K562 (cell line): ENCODE data around the gene RHBDD1. TPM values are rescaled to one million over a fixed set of nuclear protein-coding genes. Genes with fewer than 3 reads are reported as not detected.

Source experiments
- ARID1B ChIP-seq: fragments of 450-650 bp; IDR thresholded peaks from 2 replicates; pipeline ENCODE4 v1.6.1; 2016; ENCODE audit warnings: antibody characterized with exemption, mild to moderate bottlenecking, inconsistent platforms
- CBX3 ChIP-seq, 2 experiments: IDR thresholded peaks; 1 replicate in 1 of 2; 2 replicates in 1 of 2; pipeline ENCODE4 v1.6.1; 2012; ENCODE audit warnings: inconsistent platforms in 2 of 2, low read length in 2 of 2, borderline replicate concordance in 1 of 2, control low read depth in 1 of 2
- CCAR2 ChIP-seq: fragments of 200-400 bp; formaldehyde crosslinking; IDR thresholded peaks from 2 replicates; pipeline ENCODE4 v1.6.1; 2017; ENCODE audit warnings: mild to moderate bottlenecking, low read depth, low read length
- DMBX1 ChIP-seq: fragments of 250-450 bp; sonication (Bioruptor Pico); IDR thresholded peaks from 2 replicates; pipeline ENCODE4 v1.8.0; 2022; ENCODE audit warnings: inconsistent platforms, mild to moderate bottlenecking, moderate library complexity, borderline replicate concordance
- EP300 ChIP-seq: IDR thresholded peaks from 2 replicates; pipeline ENCODE4 v1.6.1; 2012; ENCODE audit warnings: low read length, improper control_type of control experiment
- JUND ChIP-seq, 2 experiments: IDR thresholded peaks; 2 replicates in 1 of 2; 3 replicates in 1 of 2; pipeline ENCODE4 v1.6.1; 2011; ENCODE audit warnings: borderline replicate concordance in 2 of 2, low read depth in 2 of 2, low read length in 2 of 2, improper control_type of control experiment in 1 of 2, missing biosample characterization in 1 of 2, missing genetic modification characterization in 1 of 2, missing genetic modification reagents in 1 of 2
- MCM7 ChIP-seq, 2 experiments: fragments of 450-650 bp; IDR thresholded peaks; 2 replicates each; pipeline ENCODE4 v1.6.1; 2016 to 2018
- NBN ChIP-seq: fragments of 450-650 bp; IDR thresholded peaks from 2 replicates; pipeline ENCODE4 v1.6.1; 2016; ENCODE audit warnings: low read depth, mild to moderate bottlenecking
- NFE2 ChIP-seq: IDR thresholded peaks from 2 replicates; pipeline ENCODE4 v1.6.1; 2014; ENCODE audit warnings: antibody characterized with exemption, low read depth
- NRF1 ChIP-seq, 2 experiments: fragments of 450-650 bp; IDR thresholded peaks in 1 of 2; conservative IDR thresholded peaks in 1 of 2; 2 replicates each; pipeline ENCODE4 v1.6.1; 2014; ENCODE audit warnings: mild to moderate bottlenecking in 2 of 2
- SMAD4 ChIP-seq: fragments of 250-450 bp; sonication (Bioruptor Pico); conservative IDR thresholded peaks from 2 replicates; pipeline ENCODE4 v1.8.0; 2021; ENCODE audit warnings: inconsistent platforms, mild to moderate bottlenecking, moderate library complexity
- SMARCA4 ChIP-seq: fragments of 450-650 bp; IDR thresholded peaks from 2 replicates; pipeline ENCODE4 v1.6.1; 2016
- SMARCA5 ChIP-seq: fragments of 450-650 bp; IDR thresholded peaks from 2 replicates; pipeline ENCODE4 v1.6.1; 2016
- SRF ChIP-seq, 2 experiments: fragments of 250-450, 450-650 bp in 1 of 2; sonication (Bioruptor Pico) in 1 of 2; sonication (generic) in 1 of 2; formaldehyde crosslinking; IDR thresholded peaks; 2 replicates each; pipeline versions ENCODE4 v1.5.0 to v1.5.1; 2020 to 2022; ENCODE audit warnings: mild to moderate bottlenecking in 1 of 2, missing genetic modification reagents in 1 of 2
- ZC3H11A ChIP-seq: IDR thresholded peaks from 2 replicates; pipeline ENCODE4 v1.6.1; 2012; ENCODE audit warnings: low read depth, low read length, improper control_type of control experiment
- ZFX ChIP-seq: sonication (generic); formaldehyde crosslinking; IDR thresholded peaks from 2 replicates; pipeline ENCODE4 v1.8.0; 2022; ENCODE audit warnings: mild to moderate bottlenecking, missing genetic modification reagents, moderate library complexity
- polyA plus RNA-seq, 8 experiments: library from polyadenylated mRNA; depleted of rRNA in 4 of 8; stranded (reverse) in 5 of 8; unstranded in 3 of 8; fragments of >200 nt; fragmentation: Nextera tagmentation in 2 of 8; fragmentation: Illumina TruSeq in 1 of 8; extraction: Ambion mirVana in 2 of 8; extraction: Trizol in 1 of 8; gene quantifications; 2 replicates each; pipeline versions ENCODE4 v1.2.1 to v1.2.3, GENCODE V29; 2011 to 2014; ENCODE audit warnings: inconsistent platforms in 1 of 8, missing spikeins in 1 of 8
- total RNA-seq, 7 experiments: library from RNA; depleted of rRNA in 6 of 7; stranded (reverse); fragments of >200 nt in 6 of 7; fragmentation: Illumina TruSeq in 2 of 7; extraction: Trizol in 2 of 7; gene quantifications; 2 replicates each; pipeline versions ENCODE4 v1.2.1 to v1.2.3, GENCODE V29; 2011 to 2021; ENCODE audit warnings: low replicate concordance in 1 of 7
- TF ChIP-seq, protein P1 (sequence below), 2 experiments: fragments of 450-650 bp; formaldehyde crosslinking in 1 of 2; IDR thresholded peaks; 2 replicates each; pipeline versions ENCODE4 v1.4.0 to v1.6.1; 2014 to 2020; ENCODE audit warnings: mild to moderate bottlenecking in 2 of 2, borderline replicate concordance in 1 of 2, low read depth in 1 of 2
- TF ChIP-seq, protein P2 (sequence below), 3 experiments: IDR thresholded peaks in 2 of 3; conservative IDR thresholded peaks in 1 of 3; 2 replicates each; pipeline ENCODE4 v1.5.1; 2011 to 2012; ENCODE audit warnings: low read length in 3 of 3, mild to moderate bottlenecking in 3 of 3, control low read depth in 2 of 3, improper control_type of control experiment in 1 of 3, inconsistent platforms in 1 of 3, low read depth in 1 of 3, mixed read lengths in 1 of 3, moderate library complexity in 1 of 3; ENCODE audit not compliant: insufficient read depth in 2 of 3

Gene RHBDD1
- total and polyA plus RNA-seq, 9 of the 15 experiments (the other 6 are each of a cell fraction or from before 2014, with no cell fraction given), result 4.8 to 34.8 (median 15.6) TPM

- TF ChIP-seq SMARCA5, result no peak
- TF ChIP-seq SMAD4 (CRISPR knock-in tag), result no peak
- 0 out of 2 replicates have a peak, but pooled peaks have one; percentile 40 for TF ChIP-seq NBN
- peak; percentile 45 for TF ChIP-seq ARID1B
- TF ChIP-seq CBX3 (IDR thresholded peaks at IDR 0.05; ENCODE audit: borderline replicate concordance in 1 of 2, low read length in 2 of 2), result peak in 1 of 2 experiments; percentile 40; a peak in 1 of 3 replicates
- no peak for TF ChIP-seq CCAR2
- no peak for TF ChIP-seq ZC3H11A
- TF ChIP-seq MCM7 (IDR thresholded peaks at IDR 0.05), result no peak
- no peak for TF ChIP-seq DMBX1 (CRISPR knock-in tag)
- peak; percentile 55 to 59 for TF ChIP-seq NRF1 (conservative IDR thresholded peaks at IDR 0.05 in 1 of 2, IDR thresholded peaks at IDR 0.05 in 1 of 2)
- peak; percentile 28; the same call in 1 of the 2 replicates for TF ChIP-seq ZFX (CRISPR knock-in tag)
- TF ChIP-seq JUND (IDR thresholded peaks at IDR 0.05; ENCODE audit: borderline replicate concordance, low read depth, low read length), result 0 out of 2 replicates have a peak, but pooled peaks have one; percentile 20
- no peak; the same call in 2 of the 3 replicates for TF ChIP-seq JUND (tag; IDR thresholded peaks at IDR 0.05; ENCODE audit: borderline replicate concordance, low read depth, low read length)
- TF ChIP-seq, protein P1, sequence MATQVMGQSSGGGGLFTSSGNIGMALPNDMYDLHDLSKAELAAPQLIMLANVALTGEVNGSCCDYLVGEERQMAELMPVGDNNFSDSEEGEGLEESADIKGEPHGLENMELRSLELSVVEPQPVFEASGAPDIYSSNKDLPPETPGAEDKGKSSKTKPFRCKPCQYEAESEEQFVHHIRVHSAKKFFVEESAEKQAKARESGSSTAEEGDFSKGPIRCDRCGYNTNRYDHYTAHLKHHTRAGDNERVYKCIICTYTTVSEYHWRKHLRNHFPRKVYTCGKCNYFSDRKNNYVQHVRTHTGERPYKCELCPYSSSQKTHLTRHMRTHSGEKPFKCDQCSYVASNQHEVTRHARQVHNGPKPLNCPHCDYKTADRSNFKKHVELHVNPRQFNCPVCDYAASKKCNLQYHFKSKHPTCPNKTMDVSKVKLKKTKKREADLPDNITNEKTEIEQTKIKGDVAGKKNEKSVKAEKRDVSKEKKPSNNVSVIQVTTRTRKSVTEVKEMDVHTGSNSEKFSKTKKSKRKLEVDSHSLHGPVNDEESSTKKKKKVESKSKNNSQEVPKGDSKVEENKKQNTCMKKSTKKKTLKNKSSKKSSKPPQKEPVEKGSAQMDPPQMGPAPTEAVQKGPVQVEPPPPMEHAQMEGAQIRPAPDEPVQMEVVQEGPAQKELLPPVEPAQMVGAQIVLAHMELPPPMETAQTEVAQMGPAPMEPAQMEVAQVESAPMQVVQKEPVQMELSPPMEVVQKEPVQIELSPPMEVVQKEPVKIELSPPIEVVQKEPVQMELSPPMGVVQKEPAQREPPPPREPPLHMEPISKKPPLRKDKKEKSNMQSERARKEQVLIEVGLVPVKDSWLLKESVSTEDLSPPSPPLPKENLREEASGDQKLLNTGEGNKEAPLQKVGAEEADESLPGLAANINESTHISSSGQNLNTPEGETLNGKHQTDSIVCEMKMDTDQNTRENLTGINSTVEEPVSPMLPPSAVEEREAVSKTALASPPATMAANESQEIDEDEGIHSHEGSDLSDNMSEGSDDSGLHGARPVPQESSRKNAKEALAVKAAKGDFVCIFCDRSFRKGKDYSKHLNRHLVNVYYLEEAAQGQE (IDR thresholded peaks at IDR 0.05; ENCODE audit: borderline replicate concordance), result peak; percentile 26; the same call in 1 of the 2 replicates
- TF ChIP-seq, protein P1 (CRISPR knock-in tag; IDR thresholded peaks at IDR 0.05; ENCODE audit: low read depth), result no peak
- TF ChIP-seq NFE2, result peak; percentile 95
- TF ChIP-seq EP300, result peak; percentile 26; the same call in 1 of the 2 replicates
- TF ChIP-seq SRF (CRISPR knock-in tag; IDR thresholded peaks at IDR 0.05), result no peak
- TF ChIP-seq, protein P2, sequence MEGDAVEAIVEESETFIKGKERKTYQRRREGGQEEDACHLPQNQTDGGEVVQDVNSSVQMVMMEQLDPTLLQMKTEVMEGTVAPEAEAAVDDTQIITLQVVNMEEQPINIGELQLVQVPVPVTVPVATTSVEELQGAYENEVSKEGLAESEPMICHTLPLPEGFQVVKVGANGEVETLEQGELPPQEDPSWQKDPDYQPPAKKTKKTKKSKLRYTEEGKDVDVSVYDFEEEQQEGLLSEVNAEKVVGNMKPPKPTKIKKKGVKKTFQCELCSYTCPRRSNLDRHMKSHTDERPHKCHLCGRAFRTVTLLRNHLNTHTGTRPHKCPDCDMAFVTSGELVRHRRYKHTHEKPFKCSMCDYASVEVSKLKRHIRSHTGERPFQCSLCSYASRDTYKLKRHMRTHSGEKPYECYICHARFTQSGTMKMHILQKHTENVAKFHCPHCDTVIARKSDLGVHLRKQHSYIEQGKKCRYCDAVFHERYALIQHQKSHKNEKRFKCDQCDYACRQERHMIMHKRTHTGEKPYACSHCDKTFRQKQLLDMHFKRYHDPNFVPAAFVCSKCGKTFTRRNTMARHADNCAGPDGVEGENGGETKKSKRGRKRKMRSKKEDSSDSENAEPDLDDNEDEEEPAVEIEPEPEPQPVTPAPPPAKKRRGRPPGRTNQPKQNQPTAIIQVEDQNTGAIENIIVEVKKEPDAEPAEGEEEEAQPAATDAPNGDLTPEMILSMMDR (IDR thresholded peaks at IDR 0.05 in 2 of 3, conservative IDR thresholded peaks at IDR 0.05 in 1 of 3; ENCODE audit: insufficient read depth in 2 of 3, low read depth in 1 of 3, low read length in 3 of 3), result peak; percentile 58 to 69 (median 62)
- peak; percentile 44; the same call in 1 of the 2 replicates for TF ChIP-seq SMARCA4
These were observed 143.2 kb downstream of the RHBDD1 start (continued) for GRCh38 chr2:226979004-226979403.
